RWPE2 (cell line): ENCODE measurements around the gene FAHD2B.
A peak's percentile ranks its signal among the peaks of the same experiment; 100 is the strongest.
"Not testable (repeated sequence)": the region's sequence is repeated elsewhere in the genome, so short reads cannot be mapped to it uniquely, and the experiment has no call there.

Source experiments
- ATAC-seq: fragments of 200-7000 bp; cut with Tn5 transposase; 3 replicates; pipeline ENCODE4 v1.9.1; 2021; ENCODE audit warnings: low read depth
- DNase-seq: peaks from one replicate; pipeline ENCODE4 v3.0.0-alpha.2; 2020; ENCODE audit warnings: low spot score
- H3K27ac ChIP-seq: fragments of 450-650 bp; 2 replicates; pipeline ENCODE4 v1.5.1; 2017; ENCODE audit warnings: mild to moderate bottlenecking; ENCODE audit not compliant: poor library complexity, severe bottlenecking
- H3K27me3 ChIP-seq: fragments of 250-450 bp; sonication (Bioruptor Pico); 2 replicates; pipeline ENCODE4 v1.5.1; 2021; ENCODE audit warnings: mild to moderate bottlenecking, moderate library complexity; ENCODE audit not compliant: insufficient read depth, poor library complexity, severe bottlenecking
- H3K36me3 ChIP-seq: fragments of 250-450 bp; sonication (Bioruptor Pico); 2 replicates; pipeline ENCODE4 v1.5.1; 2020; ENCODE audit warnings: low read depth, mild to moderate bottlenecking, moderate library complexity
- H3K4me1 ChIP-seq: fragments of 250-450 bp; sonication (Bioruptor Pico); 2 replicates; pipeline ENCODE4 v1.5.1; 2021; ENCODE audit warnings: mild to moderate bottlenecking, moderate library complexity; ENCODE audit not compliant: insufficient read depth, poor library complexity, severe bottlenecking
- H3K4me3 ChIP-seq: fragments of 250-450 bp; sonication (Bioruptor Pico); 2 replicates; pipeline ENCODE4 v1.5.1; 2021; ENCODE audit warnings: mild to moderate bottlenecking, moderate library complexity; ENCODE audit not compliant: severe bottlenecking
- H3K9me3 ChIP-seq: fragments of 250-450 bp; sonication (Bioruptor Pico); 2 replicates; pipeline ENCODE4 v1.5.1; 2021; ENCODE audit warnings: mild to moderate bottlenecking, moderate library complexity; ENCODE audit not compliant: severe bottlenecking
- CTCF ChIP-seq: fragments of 450-650 bp; IDR thresholded peaks from one replicate; pipeline ENCODE4 v1.5.1; 2017; ENCODE audit warnings: mild to moderate bottlenecking, moderate library complexity; ENCODE audit not compliant: poor library complexity, severe bottlenecking

Gene FAHD2B

GRCh38 chr2:97094772-97095611, at the start of gene FAHD2B:
Gene FAHD2B, minus strand, starts transcription at chr2:97094882. Its CDS starts 3,176 bp downstream, at chr2:97091706.
- ATAC-seq, result peak; percentile 81
- H3K4me1 ChIP-seq, H3K9me3 ChIP-seq, DNase-seq, H3K27ac ChIP-seq, H3K36me3 ChIP-seq, H3K27me3 ChIP-seq: not testable (repeated sequence)
- peak within 1 kb of the TSS; percentile 13 for H3K4me3 ChIP-seq

GRCh38 chr2:97144016-97144415, 49.3 kb upstream of the FAHD2B start:
- DNase-seq, H3K27ac ChIP-seq, ATAC-seq: not testable (repeated sequence)

GRCh38 chr2:97129090-97129489, 34.4 kb upstream of the FAHD2B start:
- DNase-seq, ATAC-seq, H3K27me3 ChIP-seq, H3K4me1 ChIP-seq, H3K4me3 ChIP-seq, H3K27ac ChIP-seq, H3K36me3 ChIP-seq, H3K9me3 ChIP-seq: not testable (repeated sequence)

More at GRCh38 chr2:97144016-97144415, 49.3 kb upstream of the FAHD2B start:
- not testable (repeated sequence) for H3K4me1 ChIP-seq, H3K4me3 ChIP-seq, H3K9me3 ChIP-seq, H3K27me3 ChIP-seq
- peaks cover 21% of the 10 kb centered on the region for H3K36me3 ChIP-seq

GRCh38 chr2:97113882-97114255, 19.2 kb upstream of the FAHD2B start:
- H3K27ac ChIP-seq, result peak overlapping the region; percentile 81
- DNase-seq, H3K36me3 ChIP-seq, H3K27me3 ChIP-seq, H3K4me1 ChIP-seq, H3K9me3 ChIP-seq: not testable (repeated sequence)
- H3K4me3 ChIP-seq, result peak overlapping the region; percentile 65
- peak; percentile 26 for ATAC-seq

GRCh38 chr2:97113050-97113881, 18.6 kb upstream of the FAHD2B start, which contains the start of gene ANKRD36:
Gene ANKRD36, plus strand, starts transcription at chr2:97113153. Its CDS starts 587 bp downstream, at chr2:97113740.
- Histone ChIP-seq H3K4me3 (peak within 1 kb of the TSS; percentile 65), H3K27ac (peak within 1 kb of the TSS; percentile 81)
- DNase-seq, result peak; percentile 76
- H3K27me3 ChIP-seq, H3K4me1 ChIP-seq, H3K9me3 ChIP-seq, H3K36me3 ChIP-seq: not testable (repeated sequence)
- peak; percentile 4 for TF ChIP-seq CTCF
- peak; percentile 94 for ATAC-seq

- H3K9me3 ChIP-seq, H3K27me3 ChIP-seq, H3K36me3 ChIP-seq, H3K4me1 ChIP-seq, DNase-seq: not testable (repeated sequence)
- peak overlapping the region; percentile 81 for H3K27ac ChIP-seq
- peak overlapping the region; percentile 65 for H3K4me3 ChIP-seq
- ATAC-seq, result peak; percentile 43
- peak; percentile 98 for TF ChIP-seq CTCF
Measured at GRCh38 chr2:97112320-97113049, 17.8 kb upstream of the FAHD2B start.

GRCh38 chr2:97111246-97111645, 16.6 kb upstream of the FAHD2B start:
- H3K4me3 ChIP-seq, H3K36me3 ChIP-seq, H3K4me1 ChIP-seq: not testable (repeated sequence)

GRCh38 chr2:97106878-97107277, 12.2 kb upstream of the FAHD2B start:
- H3K36me3 ChIP-seq, H3K27ac ChIP-seq, ATAC-seq, H3K4me3 ChIP-seq, H3K27me3 ChIP-seq, H3K4me1 ChIP-seq, H3K9me3 ChIP-seq, DNase-seq: not testable (repeated sequence)

More at GRCh38 chr2:97111246-97111645, 16.6 kb upstream of the FAHD2B start:
- H3K9me3 ChIP-seq, DNase-seq, H3K27ac ChIP-seq, ATAC-seq, H3K27me3 ChIP-seq: not testable (repeated sequence)
